Left forelimb (tissue), 1 donor: Measurements from ENCODE around the gene USP22.
A peak's percentile ranks its signal among the peaks of the same experiment; 100 is the strongest.

Experiments
- DNase-seq: peaks from one replicate; pipeline ENCODE4 v3.0.0-alpha.2; 2018; ENCODE audit warnings: low spot score

The USP22 gene

DNA sequence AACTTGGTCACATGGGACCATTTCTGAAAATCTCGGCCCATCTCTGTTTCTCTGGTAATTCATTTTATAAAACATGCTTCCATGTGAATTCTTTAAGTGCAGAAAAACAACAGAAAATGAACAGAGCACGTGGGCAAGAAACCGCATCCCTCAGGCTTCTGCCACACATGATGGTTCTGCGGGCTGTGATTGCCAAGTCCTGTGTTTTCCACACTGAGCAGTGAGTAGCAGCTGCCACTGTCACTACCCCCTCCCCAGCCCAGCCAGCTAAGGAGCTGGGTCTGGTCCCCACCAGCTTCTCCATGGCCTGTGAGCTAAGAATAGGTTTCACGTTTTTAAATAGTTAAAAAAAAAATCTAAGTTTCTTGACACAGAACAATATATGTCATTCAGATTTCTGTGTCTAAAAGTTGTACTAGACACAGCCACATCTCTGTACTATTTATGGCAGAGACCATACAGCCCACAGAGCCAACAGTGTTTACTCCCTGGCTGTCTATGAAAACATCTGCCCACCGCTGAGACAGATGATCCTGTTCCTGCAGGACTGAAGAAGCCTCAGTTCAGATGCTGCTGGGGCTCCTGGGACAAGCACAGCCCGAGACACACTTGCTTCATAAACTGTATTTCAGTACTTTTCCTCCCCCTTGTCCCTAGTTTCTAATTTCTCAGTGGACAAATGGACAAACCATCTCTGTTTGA lies 41.5 kb downstream of the USP22 start:
- no peak for DNase-seq

DNA sequence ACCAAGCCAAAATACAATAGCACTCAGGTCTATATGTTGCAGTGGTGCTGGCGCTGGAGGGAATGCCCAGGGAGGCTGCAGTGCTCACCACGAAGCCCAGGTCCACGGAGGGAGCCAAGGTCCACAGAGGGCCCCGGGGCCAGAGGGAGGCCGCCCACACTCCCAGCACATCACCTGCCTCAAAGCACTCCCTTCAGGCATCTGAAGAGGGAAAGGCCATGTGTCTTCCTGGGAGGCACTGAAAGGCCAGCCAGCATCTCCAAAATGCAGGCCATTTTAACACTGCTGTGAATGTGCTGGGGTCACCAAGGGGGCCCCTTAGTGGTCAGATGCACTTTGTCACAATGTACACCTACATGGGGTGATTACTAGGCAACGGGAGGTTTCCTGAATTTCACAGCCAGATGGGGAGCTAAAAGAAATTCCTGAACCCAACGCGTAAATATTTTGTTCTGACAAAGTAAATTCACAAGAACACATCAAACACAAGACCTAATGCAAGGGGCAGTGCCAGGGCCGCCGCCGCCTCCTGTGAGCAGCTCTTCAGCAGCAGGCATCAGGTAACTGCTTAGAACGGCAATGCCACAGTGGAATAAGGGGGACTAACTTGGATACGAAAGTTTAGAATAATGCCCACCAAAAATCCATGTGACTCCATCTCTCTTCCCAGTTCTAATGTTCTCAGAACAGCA lies 42.8 kb downstream of the USP22 start:
- DNase-seq = no peak

DNA sequence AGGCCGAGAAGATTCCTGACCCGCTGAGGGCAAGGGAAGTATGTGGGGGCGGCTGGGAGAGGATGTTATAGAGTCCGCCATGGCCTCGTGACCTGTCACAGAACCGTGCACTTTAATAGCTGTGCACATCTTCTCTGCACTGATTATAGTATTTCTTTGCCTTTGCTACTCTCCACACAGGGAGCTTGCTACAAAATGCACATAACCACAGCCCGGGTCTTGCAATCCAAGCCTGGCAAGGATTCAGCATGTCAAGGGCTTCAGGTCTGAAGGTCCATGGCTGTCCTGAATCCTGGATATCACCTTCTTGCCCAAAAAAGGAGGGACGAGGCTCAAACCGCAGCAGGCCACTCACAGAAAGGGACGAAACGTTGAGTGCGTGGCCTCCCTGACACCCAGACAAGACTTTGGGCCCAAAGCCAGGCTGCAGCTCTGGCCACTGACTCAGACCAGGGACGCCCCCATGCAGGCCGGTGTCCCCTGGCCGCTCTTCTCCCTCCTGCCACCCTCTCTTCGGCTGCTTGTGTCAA lies 43.7 kb downstream of the USP22 start:
- DNase-seq = no peak

DNA sequence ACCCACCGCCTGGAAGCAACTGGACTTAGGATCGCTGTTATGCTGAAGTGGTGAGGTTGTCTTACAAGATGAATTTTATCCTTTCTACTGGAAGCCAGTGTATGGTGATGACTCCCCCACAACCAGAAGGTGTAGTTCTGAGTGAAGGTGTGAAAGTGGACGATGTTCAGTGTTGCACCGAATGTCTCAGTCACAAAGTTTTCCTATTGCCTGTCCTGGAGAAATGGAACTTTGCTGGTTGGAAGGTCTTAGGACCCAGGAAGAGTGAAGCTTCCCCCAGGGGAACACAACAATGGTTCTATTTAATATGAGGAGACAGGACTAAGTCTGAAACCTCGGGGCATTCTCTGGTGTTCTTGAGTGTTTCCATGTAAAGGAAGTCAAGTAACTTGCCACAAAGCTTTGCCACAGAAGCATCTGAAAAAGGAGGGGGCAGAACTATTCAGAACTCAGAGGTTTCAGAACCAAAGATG lies 44.2 kb downstream of the USP22 start:
- no peak for DNase-seq

DNA sequence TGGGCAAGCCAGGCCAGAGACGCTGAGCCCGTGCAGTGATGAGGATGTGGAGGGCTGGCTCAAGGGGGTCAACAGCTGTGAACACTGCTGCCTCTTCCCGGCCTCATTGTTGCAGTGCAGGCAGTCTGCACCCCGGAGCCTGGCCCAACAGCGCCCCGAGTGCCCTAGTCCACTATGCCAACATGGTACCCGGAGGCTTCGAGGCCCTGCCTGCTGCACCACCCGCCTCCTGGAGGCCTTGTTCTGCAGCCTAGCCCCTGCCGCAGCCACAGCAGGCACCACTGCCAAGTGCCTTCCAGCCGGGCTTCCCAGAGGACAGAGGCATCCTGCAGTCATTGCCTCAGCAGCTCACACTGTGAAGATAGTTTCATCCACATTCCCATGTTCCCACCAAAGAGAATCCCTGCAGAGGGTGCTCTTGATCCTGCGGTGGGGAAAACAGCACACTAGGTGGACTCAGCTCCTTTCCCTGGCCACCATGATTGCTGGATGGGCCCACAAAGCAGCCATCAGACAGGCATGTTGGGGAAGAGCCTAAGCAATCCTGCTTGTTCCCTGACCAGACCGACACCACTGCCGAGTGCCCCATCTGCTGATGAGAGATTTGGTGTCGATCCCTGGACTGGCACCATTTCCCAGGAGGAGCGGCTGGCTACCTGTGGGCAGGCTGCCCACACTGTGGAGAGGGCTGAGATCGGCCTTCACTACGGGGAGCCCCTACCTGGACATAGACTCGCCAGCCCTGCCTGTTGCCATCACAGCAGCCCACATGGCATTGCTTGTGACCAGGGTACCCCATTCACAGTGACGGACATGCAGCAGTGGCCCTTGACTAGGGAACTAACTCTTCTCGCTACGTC lies 44.9 kb downstream of the USP22 start:
- DNase-seq = no peak

DNA sequence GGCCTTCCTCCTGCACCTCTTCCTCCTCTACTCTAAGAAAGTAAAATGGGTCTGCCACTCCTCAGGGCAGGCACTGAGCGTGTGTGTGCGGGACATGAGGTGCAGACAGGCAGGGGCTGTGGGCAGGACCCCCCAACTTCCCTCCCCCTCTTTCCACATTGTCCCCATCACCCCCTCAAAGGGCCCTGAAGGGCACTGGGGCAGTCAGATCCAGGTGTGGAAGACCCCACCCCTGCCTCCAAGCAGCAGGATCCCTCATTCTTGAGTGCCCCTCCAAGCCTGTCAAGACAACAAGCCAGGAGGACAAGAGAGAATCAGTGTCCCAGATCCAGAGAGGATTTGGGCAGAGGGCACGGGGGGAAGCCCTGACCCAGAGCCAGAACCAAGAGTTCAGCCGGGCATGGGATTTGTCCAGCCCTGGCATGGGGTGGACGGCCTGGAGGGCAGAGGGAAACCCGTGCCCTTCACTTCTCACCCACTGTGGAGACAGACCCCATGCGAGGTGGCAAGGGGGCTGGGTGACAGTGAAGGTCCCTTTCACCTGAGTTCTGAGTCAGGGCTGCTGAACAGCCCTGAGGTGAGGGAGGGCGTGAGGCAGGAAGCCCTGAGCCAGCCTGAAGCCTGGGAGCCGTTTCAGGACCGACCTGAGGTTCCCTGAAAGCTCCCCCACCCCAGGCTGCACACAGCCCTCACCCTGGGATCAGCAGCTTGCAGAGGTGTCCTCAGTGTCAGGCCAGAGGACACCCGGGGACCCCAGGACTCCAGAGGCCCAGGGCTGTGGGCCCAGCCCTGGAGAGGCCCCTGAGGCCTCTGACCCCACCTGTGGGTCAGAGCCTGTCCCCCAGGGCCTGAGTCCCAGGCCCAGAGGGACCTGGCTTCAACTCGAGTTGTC lies 45.8 kb downstream of the USP22 start:
- DNase-seq = no peak

DNA sequence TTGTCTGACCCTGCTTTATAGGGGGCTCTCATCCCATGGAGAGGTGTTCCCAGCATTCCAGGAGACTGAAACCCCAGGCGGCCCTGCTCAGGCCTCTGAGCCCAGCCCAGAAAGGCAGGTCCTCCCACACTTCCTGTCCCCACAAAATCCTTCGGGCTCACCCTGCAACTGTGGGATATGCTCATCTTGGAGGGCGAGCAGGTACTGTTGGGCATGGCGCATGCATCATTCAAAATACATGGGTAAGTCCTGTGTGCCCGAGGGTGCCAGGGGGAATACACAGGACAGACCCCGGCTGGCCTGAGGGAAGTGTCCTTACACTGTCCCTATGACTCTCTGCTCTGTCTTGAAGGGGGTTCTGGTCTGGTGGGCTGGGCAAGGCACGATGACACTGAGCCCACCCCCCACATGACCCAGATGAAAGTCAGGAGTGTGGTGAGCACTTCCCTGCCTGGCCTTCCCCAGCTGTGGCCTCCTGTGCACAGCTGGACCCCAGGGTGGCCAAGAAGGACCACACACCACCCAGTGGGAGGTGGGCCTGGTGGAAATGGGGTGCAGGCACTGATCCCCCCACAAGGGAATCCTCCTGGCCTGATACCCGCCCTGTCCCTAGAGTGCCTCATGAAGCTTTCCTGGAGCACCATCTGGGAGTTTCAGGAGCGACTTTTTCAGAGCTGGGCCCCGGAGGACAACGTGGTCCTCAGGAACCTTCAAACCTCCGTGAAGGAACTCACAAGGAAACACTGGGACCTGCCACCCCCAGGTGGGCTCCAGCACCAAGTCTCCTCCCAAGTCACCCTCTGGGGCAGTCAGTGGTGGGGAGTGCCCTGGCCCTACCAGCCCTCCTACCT lies 46.7 kb downstream of the USP22 start:
- DNase-seq = no peak

DNA sequence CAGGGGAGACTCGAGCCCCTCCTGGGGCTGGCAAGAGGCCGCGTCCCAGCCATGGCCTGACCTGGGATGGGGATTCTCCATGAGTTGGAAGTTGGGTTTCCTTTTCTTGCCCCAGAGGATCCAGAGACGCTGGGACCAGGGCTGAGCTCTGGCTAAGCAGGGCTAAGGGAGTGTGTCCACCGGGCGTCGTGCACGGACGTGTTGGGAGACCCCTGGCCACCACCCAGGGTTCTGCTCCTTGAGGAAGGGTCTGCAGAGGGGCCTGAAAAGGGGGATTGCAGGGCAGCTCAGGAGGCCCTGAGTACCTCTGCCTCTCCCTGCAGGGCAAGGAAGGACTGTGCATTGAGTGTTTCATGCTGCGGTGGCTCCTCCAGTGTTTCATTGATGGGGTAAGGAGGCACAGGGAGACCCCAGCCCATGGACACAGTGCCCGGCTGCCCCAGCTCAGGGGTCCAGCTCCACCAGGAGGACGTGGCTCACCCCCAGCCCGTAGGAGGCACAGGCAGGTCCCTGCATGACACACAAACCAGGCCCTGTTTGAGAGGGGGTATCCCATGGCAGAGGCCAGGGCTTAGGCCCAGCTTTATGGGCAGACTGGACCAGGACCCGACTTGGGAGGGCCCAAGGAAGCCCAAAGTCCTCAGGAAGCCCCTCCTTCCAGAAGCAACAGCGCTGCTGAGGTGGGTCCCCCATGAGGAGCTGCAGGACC lies 47.5 kb downstream of the USP22 start:
- DNase-seq = no peak

DNA sequence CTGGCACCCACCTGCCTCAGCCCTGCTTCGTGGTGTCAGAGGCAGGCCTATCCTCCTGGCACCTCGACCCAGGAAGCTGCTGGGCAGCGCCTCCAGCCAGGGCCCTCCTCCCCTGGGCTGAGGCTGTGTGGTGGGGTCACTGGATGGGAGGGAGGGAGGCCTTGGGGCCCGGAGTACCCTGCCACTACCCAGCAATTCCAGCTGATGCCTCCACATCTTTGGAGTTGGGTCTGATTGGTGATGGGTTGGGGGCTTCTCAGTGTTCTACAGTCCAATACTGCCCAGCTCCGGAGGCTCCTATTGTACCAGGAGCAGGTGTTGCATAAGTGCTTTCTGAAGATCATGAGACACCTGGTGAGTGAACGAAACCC lies 48.0 kb downstream of the USP22 start:
- DNase-seq = no peak

DNA sequence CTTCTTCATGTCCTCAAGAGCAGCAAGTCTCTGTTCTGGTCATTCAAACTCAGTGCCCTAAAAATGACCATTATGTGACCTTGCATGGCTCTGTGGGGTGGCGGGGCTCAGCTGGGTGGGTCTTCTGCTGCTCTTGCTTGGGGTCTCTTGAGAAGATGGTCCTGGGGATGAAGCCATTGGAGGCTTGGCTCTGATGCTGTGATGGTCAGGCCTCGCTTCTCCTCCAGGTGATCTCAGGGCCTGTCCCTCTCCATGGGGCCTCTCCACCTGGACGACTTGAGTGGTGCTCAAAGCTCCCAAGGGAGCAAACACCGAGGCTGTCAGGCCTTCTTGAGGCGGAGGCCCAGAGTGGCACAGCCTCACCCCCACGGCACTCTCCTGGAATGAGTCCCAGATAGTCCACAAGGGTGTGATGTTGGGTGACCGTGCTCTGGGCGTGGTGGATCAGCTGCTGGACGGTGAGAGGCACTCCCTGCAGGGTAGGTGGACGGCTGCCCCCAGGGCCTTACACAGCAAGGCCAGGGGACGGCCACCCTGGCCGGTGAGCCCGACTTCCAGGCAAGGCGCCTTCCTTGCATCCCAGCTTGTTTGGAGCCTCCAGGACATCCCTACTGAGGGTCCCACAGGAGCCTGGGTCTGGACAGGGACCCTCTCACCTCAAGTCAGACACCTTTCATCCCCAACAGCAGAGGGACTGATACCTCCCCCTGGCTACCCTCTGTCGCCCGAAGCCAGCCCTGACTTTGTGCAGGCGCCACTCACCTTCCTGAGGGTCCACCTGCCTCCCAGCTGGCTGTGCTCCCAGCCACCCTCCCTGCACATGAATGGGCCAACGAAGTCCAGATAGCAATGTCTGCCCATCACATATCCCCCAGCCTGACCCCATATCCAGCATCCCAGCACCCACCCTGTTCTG lies 48.7 kb downstream of the USP22 start:
- no peak for DNase-seq

DNA sequence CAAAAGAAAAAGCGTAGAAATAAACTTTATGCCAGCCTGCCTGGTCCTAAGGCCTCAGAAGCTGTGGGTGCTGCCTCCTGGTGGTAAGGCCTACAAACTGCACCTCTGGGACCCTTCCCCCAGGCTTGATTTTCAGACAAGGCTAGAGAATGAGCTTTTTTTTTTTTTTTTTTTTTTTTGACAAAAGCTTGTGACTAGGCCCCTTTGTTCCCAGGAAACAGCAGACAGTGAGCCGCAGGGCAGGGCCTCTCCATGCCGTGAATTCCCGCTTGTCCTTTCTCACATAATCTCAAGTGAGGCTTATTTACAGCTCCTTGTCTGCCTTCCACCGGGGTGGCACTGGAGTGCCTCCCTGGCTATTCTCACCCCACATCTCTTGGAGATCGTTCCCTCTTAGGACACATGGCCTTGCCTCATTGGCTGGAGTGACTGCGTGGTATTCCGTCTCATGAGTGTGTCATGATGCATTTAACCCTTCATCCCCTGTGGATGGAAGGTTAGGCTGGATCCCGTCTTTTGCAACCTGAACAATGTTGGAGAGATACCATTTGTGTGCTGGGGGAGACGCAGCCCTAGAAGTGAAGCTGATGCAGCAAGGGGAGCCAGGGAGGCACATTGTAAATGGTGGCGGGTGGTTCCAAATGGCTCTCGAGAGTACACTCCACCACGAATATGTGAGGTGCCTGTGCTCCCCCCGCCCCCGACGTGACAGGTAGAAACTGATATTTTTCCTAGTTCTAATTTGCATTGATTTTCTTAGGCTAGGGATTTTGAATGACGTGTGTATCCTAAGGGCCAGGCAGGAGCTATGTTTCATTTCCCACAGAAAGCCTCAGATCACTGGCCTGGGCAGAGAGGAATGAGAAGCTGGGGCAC lies 49.6 kb downstream of the USP22 start:
- DNase-seq = no peak

DNA sequence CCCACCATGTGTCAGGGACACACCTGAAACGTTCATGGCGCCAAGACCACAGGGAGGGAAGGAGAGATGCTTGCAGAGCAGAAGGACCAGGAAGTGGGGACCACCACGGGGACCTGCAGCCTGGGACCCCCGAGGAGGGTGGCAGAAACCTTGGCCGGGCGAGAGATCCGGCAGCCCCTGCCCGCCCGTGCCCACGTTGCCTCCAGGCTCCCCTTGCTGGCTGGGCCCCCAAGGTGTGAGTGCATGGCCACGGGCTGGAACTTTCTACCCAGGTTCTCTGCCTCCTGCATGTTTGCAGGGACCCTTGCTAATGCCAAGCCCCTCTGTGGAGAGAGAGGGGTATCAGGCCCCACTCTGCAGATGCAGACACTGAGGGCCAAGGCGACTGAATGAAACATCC lies 50.4 kb downstream of the USP22 start:
- DNase-seq = no peak

DNA sequence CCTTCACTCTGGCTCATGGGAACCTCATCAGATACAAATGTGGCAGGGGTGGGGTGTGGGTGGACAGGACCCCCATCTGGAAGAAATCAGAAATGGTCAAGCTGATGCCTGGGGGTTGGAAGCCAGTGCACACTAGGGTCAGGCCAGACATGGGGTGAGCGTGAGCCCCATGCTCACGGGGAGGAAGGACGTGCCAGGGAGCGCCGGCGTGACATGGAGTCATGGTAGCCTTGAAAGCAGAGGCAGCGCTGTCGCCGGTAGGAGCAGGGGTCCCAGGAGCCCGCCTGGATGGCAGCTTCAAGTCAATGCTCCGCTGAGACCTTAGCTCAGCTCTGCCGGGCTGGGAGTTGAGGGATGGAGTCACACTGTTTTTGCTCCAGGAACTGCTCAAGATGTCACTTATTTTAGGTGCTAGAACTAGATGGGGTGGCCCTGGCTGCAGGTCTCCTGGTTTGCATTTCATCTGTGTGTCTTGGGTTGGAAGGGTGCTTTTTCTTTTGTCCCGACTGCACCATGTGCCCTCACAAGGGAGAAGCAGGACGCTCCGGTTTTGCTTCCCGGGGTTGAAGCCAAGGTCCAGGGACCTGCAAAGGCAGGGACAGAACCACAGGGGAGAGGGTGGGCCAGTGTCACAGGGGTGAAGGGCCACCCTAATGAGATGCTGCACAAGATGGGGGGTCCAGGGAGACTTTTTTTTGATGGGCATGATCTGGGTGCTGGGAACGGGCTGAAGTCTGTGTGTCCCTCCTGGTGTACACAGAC lies 51.4 kb downstream of the USP22 start:
- no peak for DNase-seq

DNA sequence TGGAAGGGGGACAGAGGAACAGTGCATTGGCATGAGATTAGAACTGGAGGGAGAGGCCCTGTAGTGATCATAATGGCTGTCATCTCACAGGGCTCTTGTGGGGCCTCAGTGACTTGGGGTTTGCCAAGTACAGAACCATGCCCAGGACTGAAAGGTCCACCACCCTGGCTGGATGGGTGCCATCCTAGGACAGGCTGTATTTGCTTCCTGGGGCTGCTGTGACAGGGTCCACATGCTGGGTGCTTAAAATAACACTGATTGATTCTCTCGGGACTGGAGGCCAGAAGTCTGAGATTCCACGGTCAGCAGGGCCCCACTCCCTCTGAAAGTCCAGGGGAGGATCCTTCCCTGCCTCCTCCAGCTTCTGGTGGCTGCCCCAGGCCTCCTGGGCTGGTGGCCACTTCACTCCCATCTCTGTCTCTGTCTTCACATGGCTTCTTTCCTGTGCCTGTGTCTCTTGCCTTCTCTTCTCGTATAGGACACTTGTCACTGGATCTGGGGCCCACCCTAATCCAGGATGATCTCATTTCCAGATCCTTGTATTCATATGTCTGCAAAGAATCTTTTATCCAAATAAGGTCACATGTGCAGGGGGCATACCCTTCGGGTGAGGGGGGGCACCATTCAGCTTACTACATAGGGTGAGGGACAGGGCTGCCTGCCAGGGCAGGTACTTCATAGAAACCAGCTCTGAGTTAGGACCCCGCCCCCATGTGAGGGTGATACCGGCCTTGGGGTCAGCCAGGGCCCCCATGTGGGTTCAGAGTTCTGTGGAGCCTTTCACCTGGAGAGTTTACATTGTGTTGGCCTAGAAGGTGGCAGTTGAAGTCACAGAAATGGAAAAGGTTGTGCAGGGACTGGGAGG lies 52.6 kb downstream of the USP22 start:
- DNase-seq = no peak

DNA sequence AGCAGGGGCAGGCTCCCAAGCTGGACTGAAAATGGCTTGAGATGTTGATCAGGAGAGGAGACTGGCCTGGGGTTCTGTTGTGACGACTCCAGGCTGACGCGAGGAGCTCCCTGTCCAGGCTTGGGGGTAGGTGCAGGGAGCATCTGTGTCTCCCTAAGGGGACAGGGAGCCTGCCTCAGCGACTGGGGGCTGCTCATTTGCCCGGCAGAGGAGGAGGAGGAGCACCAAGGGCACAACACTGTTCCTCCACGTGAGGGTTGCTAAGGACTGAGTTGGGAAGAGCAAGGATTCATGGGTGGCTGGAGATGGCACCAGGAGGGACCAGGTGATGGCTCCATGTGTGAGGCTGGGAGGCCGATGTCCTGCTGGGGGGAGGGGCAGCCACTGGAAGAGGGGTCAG lies 53.3 kb downstream of the USP22 start:
- DNase-seq = peak; percentile 48

DNA sequence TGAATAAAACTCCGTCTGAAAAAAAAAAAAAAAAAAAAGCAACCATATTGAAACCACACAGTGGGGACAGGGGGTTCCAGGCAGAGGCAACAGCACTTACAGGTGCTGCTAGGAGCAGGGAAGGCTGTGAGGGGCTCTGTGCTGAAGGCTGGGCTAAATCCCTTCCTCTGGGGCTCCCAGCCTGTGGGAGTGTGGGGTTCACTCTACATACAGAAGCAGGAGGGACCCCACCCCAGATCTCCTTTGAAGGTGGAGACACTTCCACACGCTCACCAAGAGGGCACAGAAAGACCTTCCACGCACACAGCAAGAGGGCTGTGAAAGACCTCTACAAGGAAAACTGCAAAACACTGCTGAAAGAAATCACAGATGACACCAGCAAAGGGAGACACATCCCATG lies 53.9 kb downstream of the USP22 start:
- no peak for DNase-seq
